HepG2 (cell line): Measurements from ENCODE around the gene TOP3B. TPM values are rescaled to one million over a fixed set of nuclear protein-coding genes. Genes with fewer than 3 reads are reported as not detected.

Source experiments
- ATAC-seq: fragments of 200-7000 bp; cut with Tn5 transposase; 3 replicates; pipeline ENCODE4 v1.9.1; 2020; ENCODE audit warnings: mild to moderate bottlenecking, moderate library complexity
- BruUV-seq: library from RNA; stranded (reverse); fragments of 400-500 nt; replicated peaks from 2 replicates; lab custom pipeline; 2021; lab: Mats Ljungman, UMichigan
- CTCF ChIA-PET: fragments of 300-600 bp; formaldehyde crosslinking; extraction: SDS; loops from one replicate; lab custom pipeline; 2021; ENCODE audit warnings: low total read pairs, inconsistent platforms, low intra/inter-chr PET ratio; lab: Yijun Ruan, JAX
- POLR2A ChIA-PET: fragments of 350-600 bp; sonication (Branson Sonifier 250); formaldehyde crosslinking; loops from one replicate; lab custom pipeline; 2020; ENCODE audit warnings: antibody characterized with exemption, inconsistent platforms; lab: Yijun Ruan, JAX
- DNase-seq: peaks from one replicate; pipeline ENCODE4 v3.0.0-alpha.2; 2015; ENCODE audit warnings: low spot score
- FAIRE-seq: peaks from 3 replicates; lab custom pipeline; 2011; peaks lifted over from hg19 to GRCh38; lab: Jason Lieb, UNC
- H2AFZ ChIP-seq: one replicate; pipeline ENCODE4 v1.6.1; 2011; ENCODE audit warnings: low read length, inconsistent platforms
- H3K27ac ChIP-seq: fragments of 300-600 bp; 3 replicates; pipeline ENCODE4 v1.8.0; 2011; ENCODE audit warnings: mixed run types, mild to moderate bottlenecking, mixed read lengths, low read length, inconsistent platforms; ENCODE audit not compliant: insufficient read depth; ENCODE audit errors: extremely low read length
- H3K27me3 ChIP-seq, 2 experiments: fragments of 200-600 bp in 1 of 2; 2 replicates in 1 of 2; 3 replicates in 1 of 2; pipeline versions ENCODE4 v1.6.0 to v1.8.0; 2011; ENCODE audit warnings: low read length in 2 of 2, mild to moderate bottlenecking in 2 of 2, moderate library complexity in 2 of 2, inconsistent platforms in 1 of 2; ENCODE audit not compliant: insufficient read depth in 2 of 2, control insufficient read depth in 1 of 2
- H3K36me3 ChIP-seq, 2 experiments: fragments of 200-600 bp in 1 of 2; replicated peaks in 1 of 2; 2 replicates in 1 of 2; 3 replicates in 1 of 2; pipeline versions ENCODE4 v1.5.1 to v1.8.0; 2011; ENCODE audit warnings: low read length in 2 of 2, inconsistent platforms in 1 of 2; ENCODE audit not compliant: insufficient read depth in 2 of 2, control insufficient read depth in 1 of 2
- H3K4me1 ChIP-seq: 2 replicates; pipeline ENCODE4 v1.5.1; 2012; ENCODE audit warnings: low read length, inconsistent platforms; ENCODE audit not compliant: insufficient read depth
- H3K4me2 ChIP-seq: 2 replicates; pipeline ENCODE4 v1.6.0; 2011; ENCODE audit warnings: low read depth, low read length, inconsistent platforms
- H3K4me3 ChIP-seq, 3 experiments: fragments of 200-600 bp in 1 of 3; sonication (generic), shearing (Covaris generic) in 1 of 3; replicated peaks in 1 of 3; 2 replicates each; pipeline ENCODE4 v1.5.1; 2011 to 2016; ENCODE audit warnings: low read length in 3 of 3, inconsistent platforms in 2 of 3, low read depth in 2 of 3, mild to moderate bottlenecking in 2 of 3, control low read depth in 1 of 3, mixed read lengths in 1 of 3; ENCODE audit not compliant: insufficient read depth in 1 of 3
- H3K79me2 ChIP-seq: one replicate; pipeline ENCODE4 v1.6.1; 2011; ENCODE audit warnings: low read length, inconsistent platforms; ENCODE audit not compliant: insufficient read depth
- H3K9ac ChIP-seq: 2 replicates; pipeline ENCODE4 v1.6.0; 2011; ENCODE audit warnings: mild to moderate bottlenecking, low read depth, low read length, inconsistent platforms; ENCODE audit not compliant: insufficient read depth
- H3K9me3 ChIP-seq: 2 replicates; pipeline ENCODE4 v1.5.1; 2012; ENCODE audit warnings: mild to moderate bottlenecking, low read length
- H4K20me1 ChIP-seq: 2 replicates; pipeline ENCODE4 v1.6.0; 2011; ENCODE audit warnings: inconsistent platforms, mild to moderate bottlenecking, low read length, moderate library complexity; ENCODE audit not compliant: insufficient read depth
- CBX2 ChIP-seq, 2 experiments: fragments of 200-600 bp in 1 of 2; sonication (generic); formaldehyde crosslinking in 1 of 2; IDR thresholded peaks; 2 replicates each; pipeline versions ENCODE4 v1.7.0 to v1.8.1; 2018 to 2022; ENCODE audit warnings: low read depth in 2 of 2, low read length in 1 of 2, mild to moderate bottlenecking in 1 of 2, missing genetic modification reagents in 1 of 2
- MTF2 ChIP-seq: sonication (generic); formaldehyde crosslinking; IDR thresholded peaks from 2 replicates; pipeline ENCODE4 v1.5.0; 2020; ENCODE audit warnings: missing genetic modification reagents, borderline replicate concordance
- PPARG ChIP-seq: conservative IDR thresholded peaks from 2 replicates; pipeline ENCODE4 v1.6.1; 2016; ENCODE audit warnings: missing biosample characterization, missing genetic modification reagents
- XRCC5 ChIP-seq: fragments of 200-400 bp; formaldehyde crosslinking; optimal IDR thresholded peaks from 2 replicates; pipeline ENCODE3; 2017; ENCODE audit warnings: mild to moderate bottlenecking, low read length
- ZEB1 ChIP-seq: IDR thresholded peaks from 2 replicates; pipeline ENCODE4 v1.6.1; 2012; ENCODE audit warnings: mild to moderate bottlenecking, low read depth, inconsistent platforms; ENCODE audit not compliant: insufficient replicate concordance
- ZNF205 ChIP-seq: IDR thresholded peaks from 2 replicates; pipeline ENCODE4 v1.6.1; 2018; ENCODE audit warnings: missing biosample characterization, missing genetic modification reagents
- WGBS: methylation state at CpG from one replicate; pipeline ENCODE4 v1.1.6; 2017; ENCODE audit warnings: low lambda C conversion rate; 5-methylcytosine and 5-hydroxymethylcytosine counted together
- in situ Hi-C: cut with HindIII; loops from 2 replicates; pipeline ENCODE4 v1.10.0; 2017; ENCODE audit warnings: low pct_unique_long_range_greater_than_20kb; ENCODE audit not compliant: extremely low pct_ligation_motif_present
- intact Hi-C: fragments of 100-400 bp; cut with micrococcal nuclease; formaldehyde crosslinking; loops from one replicate; pipeline ENCODE4 v1.10.0; 2022; ENCODE audit not compliant: unreplicated experiment
- polyA plus RNA-seq, 8 experiments: library from polyadenylated mRNA; depleted of rRNA in 3 of 8; stranded (reverse) in 7 of 8; unstranded in 1 of 8; fragments of >200 nt; fragmentation: Illumina TruSeq in 4 of 8; extraction: Trizol in 4 of 8; gene quantifications; 2 replicates each; pipeline versions ENCODE4 v1.2.1 to v1.2.3, GENCODE V29; 2011 to 2016; ENCODE audit warnings: low read depth in 4 of 8, missing spikeins in 1 of 8, mixed read lengths in 1 of 8; ENCODE audit not compliant: insufficient read depth in 1 of 8
- total RNA-seq, 5 experiments: library from RNA; depleted of rRNA; stranded (reverse); fragments of >200 nt; fragmentation: Illumina TruSeq; extraction: Trizol; gene quantifications; 2 replicates each; pipeline ENCODE4 v1.2.3, GENCODE V29; 2016; ENCODE audit warnings: low read depth in 1 of 5
- TF ChIP-seq, protein P1 (sequence below): IDR thresholded peaks from 2 replicates; pipeline ENCODE4 v1.6.1; 2016; ENCODE audit warnings: missing compliant biosample characterization, missing genetic modification reagents, borderline replicate concordance

TOP3B gene
- total and polyA plus RNA-seq, 2 of the 13 experiments (the other 11 are each of a cell fraction or from before 2014, with no cell fraction given): 28.5 to 29.7 TPM

DNA sequence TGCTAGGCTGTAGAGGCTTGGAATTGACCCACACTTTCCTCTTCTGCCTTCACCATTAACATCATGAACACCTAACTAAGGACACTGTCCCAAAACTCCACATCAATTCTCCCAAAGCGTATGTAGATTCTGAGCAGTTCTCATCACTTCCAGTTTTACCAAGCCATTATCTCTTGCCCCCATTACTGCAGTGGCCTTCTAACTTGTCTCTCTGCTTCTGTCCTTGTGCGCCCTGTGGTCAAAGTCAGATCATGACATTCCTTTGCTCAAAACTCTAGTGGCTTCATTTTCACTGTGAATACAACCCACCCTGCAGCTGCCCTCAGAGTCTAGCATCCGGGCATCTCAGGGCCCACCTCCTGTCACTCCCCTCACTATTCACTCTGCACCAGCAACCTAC is 13.1 kb upstream of the TOP3B start (continued):
- TF ChIP-seq, protein P1, sequence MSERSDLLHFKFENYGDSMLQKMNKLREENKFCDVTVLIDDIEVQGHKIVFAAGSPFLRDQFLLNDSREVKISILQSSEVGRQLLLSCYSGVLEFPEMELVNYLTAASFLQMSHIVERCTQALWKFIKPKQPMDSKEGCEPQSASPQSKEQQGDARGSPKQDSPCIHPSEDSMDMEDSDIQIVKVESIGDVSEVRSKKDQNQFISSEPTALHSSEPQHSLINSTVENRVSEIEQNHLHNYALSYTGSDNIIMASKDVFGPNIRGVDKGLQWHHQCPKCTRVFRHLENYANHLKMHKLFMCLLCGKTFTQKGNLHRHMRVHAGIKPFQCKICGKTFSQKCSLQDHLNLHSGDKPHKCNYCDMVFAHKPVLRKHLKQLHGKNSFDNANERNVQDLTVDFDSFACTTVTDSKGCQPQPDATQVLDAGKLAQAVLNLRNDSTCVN: no peak
- TF ChIP-seq PPARG: no peak
- TF ChIP-seq, all 625 proteins: peak for 0

DNA sequence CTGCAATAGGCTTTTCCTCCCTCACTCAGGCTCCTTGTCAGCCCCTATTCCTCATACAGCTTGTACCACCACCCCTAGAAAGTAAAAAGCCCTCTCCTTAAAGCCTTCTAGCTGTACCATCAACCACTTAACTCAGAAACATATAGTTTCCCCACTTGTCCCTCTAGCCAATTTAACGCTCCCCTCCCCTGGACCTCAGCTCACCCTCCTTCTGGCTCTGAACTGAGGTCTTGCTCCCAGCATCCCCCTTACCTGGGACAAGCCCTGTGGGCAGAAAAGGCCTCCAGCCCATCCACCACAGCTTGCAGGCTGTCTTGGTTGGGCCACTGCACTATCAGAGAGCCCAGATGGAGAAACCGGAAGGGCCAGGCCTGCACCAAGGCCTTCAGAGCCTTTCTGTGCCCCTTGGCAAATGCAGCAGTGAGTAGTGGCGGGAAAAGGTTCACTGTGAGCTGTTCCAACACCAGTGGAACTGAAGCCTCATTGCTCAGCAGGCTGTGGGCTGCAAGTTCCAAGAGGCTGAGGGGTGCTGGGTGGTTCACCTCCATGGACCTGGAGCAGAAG is 12.4 kb upstream of the TOP3B start:
- Histone ChIP-seq H3K27me3 (peaks cover 1 to 33% of the 10 kb centered on the region in 2 experiments; a peak in 3 of 5 replicates), H3K4me2 (no peak overlapping the region), H3K9me3 (no peaks in the 10 kb centered on the region), H3K9ac (no peak overlapping the region), H4K20me1 (no peaks in the 10 kb centered on the region), H3K79me2 (no peaks in the 10 kb centered on the region), H3K27ac (no peak overlapping the region), H3K4me3 (no peak overlapping the region), H3K4me1 (peaks cover 13% of the 10 kb centered on the region), H3K36me3 (no peaks in the 10 kb centered on the region), H2AFZ (no peak overlapping the region)
- no peak for DNase-seq
- no peak for TF ChIP-seq MTF2 (CRISPR knock-in tag)
- no peak for TF ChIP-seq CBX2 (IDR thresholded peaks at IDR 0.05; ENCODE audit: low read depth, low read length)
- no peak for TF ChIP-seq CBX2 (CRISPR knock-in tag; IDR thresholded peaks at IDR 0.05; ENCODE audit: low read depth)
- TF ChIP-seq ZNF205: no peak
- TF ChIP-seq XRCC5: no peak
- TF ChIP-seq ZEB1: no peak
- ChIA-PET POLR2A (no interaction called here), CTCF (no interaction called here)
- no peak for FAIRE-seq
- BruUV-seq: no TSS peak
- intact Hi-C loops: no loop called here
- WGBS: 53% methylated on average over 3 of the region's 3 CpGs
- ATAC-seq: no peak
- in situ Hi-C loops: no loop called here
